Measurements from ENCODE around the gene PAX5. TPM values are rescaled to one million over a fixed set of nuclear protein-coding genes. Genes with fewer than 3 reads are reported as not detected.

PAX5 gene
- total RNA-seq, 1 experiment from 2014 or later, result 0.39 TPM

DNA sequence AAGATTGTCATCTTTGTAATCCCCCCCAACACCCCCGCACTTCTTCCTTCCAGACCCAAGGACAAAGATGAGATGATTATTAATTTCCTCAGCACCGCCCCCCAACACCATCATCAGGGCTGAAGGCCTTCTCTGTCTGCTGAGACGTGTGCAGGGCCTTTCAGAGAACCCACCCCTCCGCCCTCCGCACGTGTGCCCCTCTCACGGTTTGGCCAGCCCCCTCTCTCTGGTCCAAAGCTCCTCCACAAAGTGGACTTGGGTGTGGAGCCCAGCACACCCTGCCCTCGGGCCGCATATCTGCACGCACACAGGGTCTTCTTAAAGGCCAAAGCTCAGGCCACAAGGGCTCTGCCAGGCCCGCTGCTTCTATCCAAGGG lies 32.0 kb downstream of the PAX5 start:
- TF ChIP-seq CTCF (conservative IDR thresholded peaks at IDR 0.05), result no peak
- no peak overlapping the region for H4K8ac ChIP-seq (replicated peaks; ENCODE audit: insufficient read length, low read depth, low read length)
- peaks cover 8% of the 10 kb centered on the region for H3K23me2 ChIP-seq (ENCODE audit: insufficient read length, low read depth, low read length, poor library complexity, severe bottlenecking)
- no peak overlapping the region for H2AFZ ChIP-seq (ENCODE audit: low read length)
- H3K4me3 Mint-ChIP-seq, result peak overlapping the region; percentile 60 to 80
- no peaks in the 10 kb centered on the region; a peak in 2 of 7 replicates for H3K36me3 Mint-ChIP-seq (ENCODE audit: insufficient read depth in 1 of 3, low read depth in 3 of 3)
- no peaks in the 10 kb centered on the region for H3K79me1 ChIP-seq (ENCODE audit: insufficient read depth, low read depth, low read length, poor library complexity, severe bottlenecking)
- H3K9me3 ChIP-seq (ENCODE audit: control insufficient read depth, low read depth, low read length), result no peaks in the 10 kb centered on the region
- H3K14ac ChIP-seq (ENCODE audit: insufficient read depth, low read length), result no peak overlapping the region
- no peaks in the 10 kb centered on the region for H3K79me2 ChIP-seq (ENCODE audit: insufficient read depth, low read length)
- H3K23ac ChIP-seq (ENCODE audit: insufficient read length, low read depth, low read length), result no peak overlapping the region
- H3K27ac ChIP-seq (ENCODE audit: insufficient read length, low read depth, low read length), result no peak overlapping the region
- no CpG with 5 or more reads among the region's 11 CpGs for WGBS (ENCODE audit: extremely low coverage, insufficient read length, low lambda C conversion rate)
- peaks cover 89% of the 10 kb centered on the region for H3K27me3 Mint-ChIP-seq (ENCODE audit: low read depth)
- no peak overlapping the region for H3K4ac ChIP-seq (ENCODE audit: low read depth, low read length)
- H3K18ac ChIP-seq (ENCODE audit: insufficient read length, low read depth, low read length), result no peak overlapping the region
- no peak overlapping the region for H2BK20ac ChIP-seq (ENCODE audit: low read depth, low read length, poor library complexity, severe bottlenecking)
- no peak overlapping the region for H2BK120ac ChIP-seq (ENCODE audit: low read depth, low read length, poor library complexity, severe bottlenecking)
- no peak overlapping the region for H4K91ac ChIP-seq (ENCODE audit: insufficient read length, low read depth, low read length)
- H2AK5ac ChIP-seq (ENCODE audit: insufficient read length, low read length), result no peak overlapping the region
- no peak overlapping the region for H3K9ac ChIP-seq (ENCODE audit: extremely low read depth, insufficient read length, low read length)
- H3K56ac ChIP-seq (ENCODE audit: insufficient read length, low read depth, low read length), result no peak overlapping the region
- H3K4me2 ChIP-seq (ENCODE audit: insufficient read depth, insufficient read length, low read length), result peak overlapping the region; percentile 83
- H2BK5ac ChIP-seq (ENCODE audit: insufficient read length, low read length), result no peak overlapping the region
- H3K27ac Mint-ChIP-seq, result no peak overlapping the region
- H4K20me1 ChIP-seq (ENCODE audit: control insufficient read depth, insufficient read depth, insufficient read length), result no peaks in the 10 kb centered on the region
- H3K4me1 Mint-ChIP-seq, result peaks cover 17 to 31% of the 10 kb centered on the region in 2 experiments
- no peak overlapping the region for H2BK12ac ChIP-seq (ENCODE audit: insufficient read length, low read depth, low read length)
- no peak overlapping the region for H3T11ph ChIP-seq (ENCODE audit: low read length)
- DNase-seq, result no peak
- H3K9me3 Mint-ChIP-seq, result no peaks in the 10 kb centered on the region; a peak in 1 of 5 replicates
- H3K27me3 ChIP-seq (ENCODE audit: insufficient read depth, low read length), result peaks cover 16% of the 10 kb centered on the region; the same call in 1 of the 2 replicates
- H3K4me1 ChIP-seq (ENCODE audit: insufficient read depth, low read length), result no peaks in the 10 kb centered on the region
- no peak overlapping the region for H2BK15ac ChIP-seq (ENCODE audit: low read depth, low read length)
- H4K5ac ChIP-seq (ENCODE audit: insufficient read length, low read depth, low read length), result no peak overlapping the region
